DMS53 (cell line): ENCODE measurements around the gene ENSA.
"Not testable (repeated sequence)": the region's sequence is repeated elsewhere in the genome, so short reads cannot be mapped to it uniquely, and the experiment has no call there.

Experiments used
- DNase-seq: peaks from one replicate; lab custom pipeline; 2025; lab: John Stamatoyannopoulos, UW

Gene ENSA

DNA sequence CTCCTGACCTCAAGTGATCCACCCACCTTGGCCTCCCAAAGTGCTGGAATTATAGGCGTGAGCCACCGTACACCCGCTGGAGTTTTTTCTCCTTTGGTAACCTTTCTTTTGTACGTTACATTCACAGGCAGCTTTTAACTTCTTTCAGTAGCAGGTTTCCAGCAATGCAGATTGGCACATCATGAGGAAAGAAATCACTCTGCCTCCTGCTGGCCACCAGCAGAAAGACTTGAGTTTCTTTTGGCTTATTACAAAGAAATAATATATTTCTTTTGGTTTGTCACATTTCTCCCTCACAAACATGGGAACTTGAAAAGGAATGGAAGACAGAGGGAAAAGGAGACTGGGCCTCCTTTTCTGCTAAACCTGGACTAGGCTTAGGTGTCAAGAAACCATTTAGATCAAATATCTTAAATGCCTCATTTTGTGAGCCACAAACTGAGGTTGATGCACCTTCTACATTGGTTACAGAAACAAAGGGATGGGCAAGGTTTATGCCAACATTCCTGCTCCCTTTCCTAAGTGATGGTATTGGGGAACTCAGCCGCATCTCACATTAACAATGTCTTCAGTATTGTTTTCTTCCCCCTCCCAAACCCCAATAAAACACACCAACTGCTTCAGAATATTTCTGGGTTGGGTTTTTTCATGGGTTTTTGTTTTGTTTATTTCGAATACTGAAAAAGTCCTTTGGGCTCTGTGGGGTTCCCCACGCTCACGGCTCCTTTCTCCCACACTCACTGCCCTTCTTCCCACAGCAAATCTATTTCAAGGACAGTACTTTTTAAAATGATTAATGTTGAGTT lies 7.7 kb downstream of the ENSA start:
- peak; percentile 70 for DNase-seq

DNA sequence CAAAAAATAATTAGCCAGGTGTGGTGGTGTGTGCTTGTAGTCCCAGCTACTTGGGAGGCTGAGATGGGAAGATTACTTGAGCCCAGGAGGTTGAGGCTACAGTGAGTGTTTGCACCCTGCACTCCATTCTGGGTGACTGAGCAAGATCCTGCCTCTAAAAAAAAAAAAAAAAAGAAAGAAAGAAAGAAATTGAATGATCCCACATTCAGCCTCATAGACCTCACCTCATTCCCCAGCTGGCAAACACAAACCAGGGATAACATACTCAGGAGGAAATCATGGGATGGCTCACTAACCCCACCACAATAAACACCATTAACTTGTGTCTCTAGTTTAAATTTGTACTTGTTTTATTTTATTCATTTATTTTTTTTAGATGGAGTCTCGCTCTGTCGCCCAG lies 8.5 kb downstream of the ENSA start:
- DNase-seq = no peak

DNA sequence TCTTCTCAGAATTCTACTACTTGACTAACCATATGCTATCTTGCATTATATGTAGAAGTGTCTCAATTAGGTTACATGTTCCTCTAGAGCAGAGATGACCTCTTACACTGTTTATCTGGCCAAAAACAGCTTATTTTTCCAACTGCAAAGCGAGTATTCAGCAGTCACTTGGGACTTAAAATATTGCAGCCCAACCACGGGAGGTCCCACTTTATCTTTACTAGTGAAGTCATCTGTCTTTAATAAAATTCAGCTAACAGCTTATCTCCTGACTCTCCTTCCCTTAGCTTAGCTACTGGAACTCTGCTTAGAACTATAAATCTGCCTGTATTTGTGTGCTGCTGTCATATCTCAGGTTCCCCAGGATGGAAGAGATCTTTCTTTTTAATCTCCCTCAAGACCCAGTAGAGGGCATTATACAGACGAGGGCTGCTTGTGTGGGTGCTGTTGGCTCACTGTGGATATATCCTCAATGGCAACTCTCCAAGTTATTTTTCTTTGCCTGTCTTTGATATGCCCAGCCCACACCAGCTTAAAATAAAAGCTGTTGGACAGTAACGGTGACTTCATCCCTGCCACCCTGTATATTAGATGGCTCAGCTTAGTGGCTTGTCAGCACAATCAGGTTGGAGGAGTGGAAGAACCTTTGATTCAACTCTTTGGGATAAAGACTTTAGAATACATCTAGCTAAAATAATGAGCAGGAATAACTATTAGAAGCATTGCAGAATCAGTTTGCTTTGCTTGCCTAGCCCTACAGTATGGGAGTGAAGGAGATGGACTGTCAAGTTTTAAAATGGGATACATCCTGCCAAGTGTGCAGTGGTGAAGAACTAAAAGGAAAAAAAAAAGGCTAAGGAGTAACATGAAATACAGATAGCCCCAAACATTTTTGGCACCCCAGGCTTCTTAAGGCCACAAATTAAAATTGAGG lies 9.6 kb downstream of the ENSA start:
- DNase-seq = peak; percentile 32

DNA sequence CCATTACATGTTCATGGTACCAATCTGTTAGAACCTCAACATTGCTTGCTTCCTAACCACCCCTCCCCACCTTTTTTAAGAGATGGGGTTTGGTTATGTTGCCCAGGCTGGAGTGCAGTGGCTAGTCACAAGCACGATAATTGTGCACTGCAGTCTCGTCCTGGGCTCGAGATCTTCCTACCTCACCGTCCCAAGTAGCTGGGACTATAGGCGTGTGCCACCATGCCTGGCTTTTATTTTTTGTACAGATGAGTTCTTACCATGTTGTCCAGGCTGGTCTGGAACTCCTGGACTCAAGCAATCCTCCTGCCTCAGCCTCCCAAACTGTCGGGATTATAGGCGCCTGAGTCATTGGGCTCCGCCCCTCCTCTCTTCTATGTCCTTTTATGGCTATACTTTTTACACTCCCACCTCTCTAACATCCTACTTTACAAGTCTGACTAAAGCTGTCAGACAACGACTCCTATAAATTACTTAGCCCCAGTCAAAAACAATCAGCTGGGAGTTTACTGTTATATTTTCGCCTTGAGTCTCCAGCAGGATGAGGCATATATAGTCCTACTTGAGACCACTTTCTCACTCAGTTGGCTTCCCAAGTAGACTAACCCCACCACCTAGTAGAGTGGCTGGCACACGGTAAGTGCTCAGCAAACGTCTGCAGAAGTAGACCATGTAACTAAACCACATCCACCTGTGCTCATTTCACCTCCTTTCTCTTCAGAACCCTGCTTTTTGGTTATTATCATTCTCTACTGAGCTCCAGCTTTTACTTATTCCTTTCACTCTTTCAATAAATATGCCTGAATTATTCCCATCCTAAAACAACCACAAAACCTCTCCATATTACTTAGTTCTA lies 13.8 kb downstream of the ENSA start:
- DNase-seq = peak; percentile 30

DNA sequence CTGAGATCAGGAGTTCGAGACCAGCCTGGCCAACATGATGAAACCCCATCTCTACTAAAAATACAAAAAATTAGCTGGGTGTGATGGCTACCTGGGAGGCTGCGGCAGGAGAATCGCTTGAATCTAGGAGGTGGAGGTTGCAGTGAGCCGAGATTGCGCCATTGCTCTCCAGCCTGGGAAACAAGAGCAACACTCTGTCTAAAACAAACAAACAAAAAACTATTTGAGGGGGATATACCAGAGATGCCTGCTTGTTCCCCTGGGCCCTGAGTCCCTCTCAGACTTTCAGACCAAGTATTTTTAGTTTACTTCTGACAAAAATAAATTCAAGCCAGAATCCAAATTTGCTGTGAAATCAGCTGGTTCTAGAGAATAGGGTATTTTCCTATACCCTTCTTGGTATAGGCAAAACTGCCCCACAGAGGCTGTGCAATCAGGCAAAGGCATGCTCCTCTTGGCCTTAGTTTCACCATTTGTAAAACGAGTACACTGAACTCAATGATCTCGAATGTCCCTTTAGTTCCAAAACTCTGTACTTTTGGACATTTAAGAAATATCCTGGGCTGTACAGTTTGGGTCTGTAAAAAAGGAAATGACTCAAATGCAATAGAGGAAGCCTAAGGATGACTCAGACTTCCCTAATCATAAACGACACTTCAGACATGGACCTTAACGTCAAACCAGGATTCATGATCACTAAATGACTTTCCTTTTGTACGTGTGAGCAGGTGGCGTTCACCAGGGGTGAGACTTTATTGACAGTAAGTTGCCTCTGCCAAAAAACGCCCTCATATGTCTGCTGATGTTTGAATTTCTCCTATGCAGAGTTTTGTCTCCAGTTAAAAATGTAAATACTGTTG lies 16.1 kb downstream of the ENSA start:
- peak; percentile 98 for DNase-seq

DNA sequence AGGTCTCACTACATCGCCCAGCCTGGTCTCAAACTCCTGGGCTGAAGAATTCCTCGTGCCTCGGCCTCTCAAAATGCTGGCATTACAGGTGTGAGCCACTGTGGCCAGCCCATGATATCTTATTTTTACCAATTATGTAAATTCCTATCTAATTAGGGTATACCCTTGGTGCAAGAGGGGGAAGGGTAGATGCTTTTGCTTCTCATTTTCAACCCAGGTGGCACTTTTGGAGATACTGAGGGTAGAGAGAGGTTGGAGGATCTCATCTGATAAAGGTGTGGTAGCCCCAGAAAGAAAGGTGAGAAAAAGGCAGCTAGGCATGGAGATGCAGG lies 17.4 kb downstream of the ENSA start:
- DNase-seq = peak; percentile 49

DNA sequence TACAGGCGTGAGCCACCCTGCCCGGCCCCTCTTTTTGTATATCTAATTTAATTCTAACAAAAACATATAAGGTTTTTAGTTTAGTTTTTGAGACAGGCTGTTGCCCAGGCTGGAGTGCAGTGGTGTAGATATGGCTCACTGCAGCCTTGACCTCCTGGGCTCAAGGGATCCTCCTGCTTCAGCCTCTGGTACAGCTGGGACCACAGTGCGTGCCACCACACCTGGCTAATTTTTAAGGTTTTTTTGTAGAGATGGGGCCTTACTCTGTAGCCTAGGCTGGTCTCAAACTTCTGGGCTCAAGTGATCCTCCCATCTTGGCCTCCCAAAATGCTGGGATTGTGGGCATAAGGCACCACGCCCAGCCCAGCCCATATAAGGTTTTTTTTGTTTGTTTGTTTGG lies 18.8 kb downstream of the ENSA start:
- DNase-seq = no peak

DNA sequence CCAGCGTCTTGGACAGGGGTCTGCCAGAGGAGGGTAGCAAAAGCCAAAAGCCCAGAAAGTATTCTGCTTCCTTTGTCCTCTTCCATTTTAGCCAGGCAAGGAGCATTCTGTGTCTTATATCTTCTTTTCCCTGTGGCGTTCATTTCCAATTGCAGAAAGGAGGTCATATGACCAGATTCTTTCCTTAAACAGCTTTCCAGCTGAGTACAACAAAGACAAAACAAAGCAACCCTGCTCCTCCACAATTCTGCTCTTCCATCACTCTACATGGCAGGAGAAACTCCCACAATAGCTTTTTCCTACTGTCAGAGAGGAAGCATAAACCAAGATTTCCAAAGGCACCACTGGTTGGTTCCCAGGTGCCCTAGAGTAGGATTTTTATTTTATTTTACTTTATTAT lies 19.7 kb downstream of the ENSA start:
- no peak for DNase-seq

DNA sequence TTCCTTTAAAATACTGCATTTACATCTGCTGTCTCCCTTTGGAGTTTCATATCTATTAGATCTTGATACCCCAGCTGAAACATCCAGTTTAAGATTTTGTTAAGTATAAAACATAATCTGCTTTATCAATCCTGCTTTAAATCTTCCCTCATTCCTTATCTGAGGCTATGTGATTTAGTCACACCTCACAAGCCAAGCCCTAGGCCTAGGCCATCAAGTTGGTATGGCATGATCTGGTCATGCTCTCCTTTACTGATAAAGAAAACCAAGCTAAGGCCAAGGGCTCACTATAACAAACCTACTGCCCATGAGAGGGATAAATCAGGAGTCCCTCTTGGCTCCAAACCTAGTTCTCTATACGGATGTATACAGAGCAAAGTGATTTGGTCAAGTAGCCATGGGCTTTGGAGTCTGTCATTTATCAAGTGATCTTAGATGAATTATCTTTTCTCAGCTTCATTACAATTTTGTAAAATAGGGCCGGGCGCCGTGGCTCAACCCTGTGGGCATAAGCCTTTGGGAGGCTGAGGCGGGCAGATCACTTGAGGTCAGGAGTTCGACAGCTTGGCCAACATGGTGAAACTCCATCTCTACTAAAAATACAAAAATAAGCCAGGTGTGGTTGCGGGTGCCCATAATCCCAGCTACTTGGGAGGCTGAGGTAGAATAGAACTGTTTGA lies 22.8 kb downstream of the ENSA start:
- no peak for DNase-seq

DNA sequence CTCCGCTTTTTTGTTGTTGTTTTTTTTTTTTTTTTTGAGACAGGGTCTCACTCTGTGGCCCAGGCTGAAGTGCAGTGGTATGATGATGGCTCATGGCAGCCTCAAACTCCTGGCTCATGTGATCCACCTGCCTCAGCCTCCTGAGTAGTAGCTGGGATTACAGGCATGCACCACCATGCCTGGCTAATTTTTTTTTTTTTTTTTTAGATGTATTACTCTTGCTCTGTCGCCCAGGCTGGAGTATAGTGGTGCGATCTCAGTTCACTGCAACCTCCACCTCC lies 24.0 kb downstream of the ENSA start:
- DNase-seq = not testable (repeated sequence)

DNA sequence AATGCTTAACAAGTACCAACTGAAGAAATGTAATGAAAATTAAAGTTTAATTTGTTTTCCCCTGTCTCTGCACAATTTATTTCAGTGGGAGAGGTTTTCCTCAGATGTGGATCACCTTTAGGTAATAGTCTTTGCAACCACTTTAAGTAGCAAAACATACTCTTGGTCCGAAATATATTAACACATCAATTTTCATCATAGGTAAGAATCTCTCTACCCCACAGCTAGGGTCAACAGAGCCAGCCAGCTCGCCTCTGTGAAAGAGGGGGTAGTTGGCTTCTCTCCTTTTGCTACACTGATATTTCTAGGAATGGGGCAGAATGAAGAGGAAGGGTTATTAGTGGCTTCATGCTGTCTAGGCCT lies 25.2 kb downstream of the ENSA start:
- no peak for DNase-seq

DNA sequence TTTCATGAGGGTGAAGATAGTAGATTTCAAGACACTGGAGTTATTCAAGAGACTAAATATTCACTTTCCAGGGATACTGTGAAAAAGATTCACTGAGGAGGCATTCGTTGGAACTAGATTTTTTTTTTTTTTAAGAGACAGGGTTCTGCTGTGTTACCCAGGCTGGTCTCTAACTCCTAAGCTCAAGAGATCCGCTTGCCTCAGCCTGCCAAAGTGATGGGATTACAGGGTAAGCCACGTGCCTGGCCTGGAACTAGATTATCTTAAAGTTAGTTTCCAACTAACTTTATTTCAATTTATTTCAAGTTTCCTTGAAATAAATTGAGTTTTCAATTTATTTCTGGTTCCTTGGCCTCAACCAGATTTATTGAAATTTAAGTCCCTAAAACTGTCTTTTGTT lies 25.7 kb downstream of the ENSA start:
- no peak for DNase-seq

DNA sequence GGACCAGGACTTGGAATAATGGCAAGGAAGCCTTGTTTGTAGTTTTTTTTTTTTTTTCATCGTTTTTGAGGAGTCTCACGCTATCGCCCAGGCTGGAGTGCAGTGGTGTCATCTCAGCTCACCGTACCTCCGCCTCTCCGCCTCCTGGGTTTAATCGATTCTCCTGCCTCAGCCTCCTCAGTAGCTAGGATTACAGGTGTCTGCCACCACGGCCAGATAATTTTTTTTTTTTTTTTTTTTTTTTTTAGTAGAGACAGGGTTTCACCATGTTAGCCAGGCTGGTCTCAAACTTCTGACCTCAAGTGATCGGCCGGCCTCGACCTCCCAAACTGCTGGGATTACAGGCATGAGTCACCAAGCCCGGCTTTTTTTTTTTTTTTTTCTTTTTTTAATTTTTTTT lies 27.0 kb downstream of the ENSA start:
- not testable (repeated sequence) for DNase-seq

DNA sequence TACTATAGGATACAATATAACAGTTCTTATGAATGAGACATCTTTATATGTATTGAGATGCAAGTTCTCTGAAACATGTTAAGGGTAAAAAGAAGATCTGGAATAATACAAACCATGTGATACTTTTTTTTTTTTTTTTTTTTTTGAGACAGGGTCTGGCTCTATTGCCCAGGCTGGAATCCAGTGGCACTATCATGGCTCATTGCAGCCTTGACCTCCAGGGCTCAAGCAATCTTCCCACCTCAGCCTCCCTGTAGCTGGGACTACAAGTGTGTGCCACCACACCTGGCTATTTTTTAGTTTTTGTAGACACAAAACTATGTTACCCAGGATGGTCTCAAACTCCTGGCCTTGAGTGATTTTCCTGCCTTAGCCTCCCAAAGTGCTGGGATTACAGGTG lies 27.9 kb downstream of the ENSA start:
- DNase-seq = no peak

DNA sequence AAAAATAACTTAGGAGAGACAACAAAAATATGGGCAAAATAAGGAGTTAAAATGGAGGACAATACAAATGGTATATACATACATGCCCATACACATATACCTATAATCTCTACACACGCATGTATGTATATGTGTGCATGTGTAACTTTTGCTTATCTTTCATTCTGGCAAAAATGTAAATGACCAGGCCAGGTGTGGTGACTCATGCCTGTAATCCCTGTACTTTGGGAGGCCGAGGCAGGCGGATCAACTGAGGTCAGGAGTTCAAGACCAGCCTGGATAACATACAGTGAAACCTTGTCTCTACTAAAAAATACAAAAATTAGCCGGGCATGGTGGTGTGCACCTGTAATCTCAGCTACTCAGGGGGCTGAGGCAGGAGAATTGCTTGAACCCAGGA lies 31.1 kb downstream of the ENSA start:
- DNase-seq = not testable (repeated sequence)

DNA sequence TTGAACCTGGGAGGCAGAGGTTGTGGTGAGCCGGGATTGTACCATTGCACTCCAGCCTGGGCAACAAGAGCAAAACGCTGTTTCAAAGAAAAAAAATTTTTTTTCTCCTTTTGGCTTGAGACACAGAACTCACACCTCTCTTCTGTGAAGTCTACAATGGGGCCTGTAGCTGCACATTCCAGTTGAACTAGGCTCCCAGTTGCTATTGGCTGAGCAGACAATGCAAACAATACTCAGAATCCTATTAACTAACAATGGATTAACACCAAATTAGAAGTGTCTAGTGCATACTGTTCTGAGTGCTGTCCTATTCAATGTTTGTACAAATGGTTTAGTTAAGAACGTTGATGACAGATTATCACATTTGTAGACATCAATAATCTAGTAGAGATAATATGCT lies 32.4 kb downstream of the ENSA start:
- no peak for DNase-seq

DNA sequence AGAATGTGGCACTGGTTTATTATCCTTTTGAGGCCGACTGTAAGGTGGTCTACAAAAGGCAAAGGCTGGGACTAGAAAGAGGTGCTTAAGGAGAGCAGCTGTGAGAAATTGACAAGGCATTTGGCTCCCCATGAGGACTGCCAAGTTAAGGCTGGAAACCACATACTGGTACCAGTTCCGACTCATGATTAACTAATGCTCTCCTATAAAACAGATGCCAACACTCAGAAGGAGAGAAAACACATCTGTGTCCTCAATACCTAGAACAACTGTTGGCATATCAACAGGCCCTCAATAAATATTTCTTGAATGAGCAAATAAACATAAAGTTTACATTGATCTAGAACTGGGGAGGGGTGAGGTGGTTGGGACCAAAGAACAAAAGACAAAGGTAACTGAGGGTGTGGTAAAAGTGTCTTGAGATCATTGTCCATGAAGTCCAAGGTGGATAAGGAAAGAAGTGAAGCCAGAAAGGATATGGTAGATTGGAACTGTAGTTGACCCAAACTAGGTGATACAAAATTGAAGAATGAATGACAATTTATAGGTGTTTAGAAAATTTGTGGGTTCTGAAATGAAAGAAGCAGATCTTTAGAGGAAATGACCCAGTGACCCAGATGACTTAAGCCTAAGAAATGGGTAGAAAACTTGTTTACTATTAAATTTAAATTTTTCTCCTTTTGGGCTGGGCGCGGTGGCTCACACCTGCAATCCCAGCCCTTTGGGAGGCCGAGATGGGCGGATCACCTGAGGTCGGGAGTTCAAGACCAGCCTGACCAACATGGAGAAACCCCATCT lies 33.1 kb downstream of the ENSA start:
- DNase-seq = no peak

DNA sequence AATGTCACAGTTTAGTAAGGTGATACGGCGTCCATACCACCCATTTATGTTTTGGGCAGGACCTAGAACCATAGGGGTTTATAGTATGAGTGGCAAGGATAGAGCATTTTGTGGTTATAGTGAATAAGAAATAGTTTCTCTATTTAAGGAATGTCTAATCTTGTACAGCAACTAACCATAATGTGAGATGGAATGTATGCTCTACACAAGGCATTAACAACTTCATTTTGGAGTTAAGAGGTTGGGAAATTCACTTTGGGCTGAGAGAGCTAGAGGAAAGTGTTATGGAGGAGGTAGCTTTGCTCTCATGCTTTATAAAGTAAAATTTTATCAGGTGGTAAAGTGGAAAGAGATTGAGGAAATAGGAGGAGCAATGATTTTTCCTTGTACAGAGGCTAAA lies 47.0 kb downstream of the ENSA start:
- no peak for DNase-seq

DNA sequence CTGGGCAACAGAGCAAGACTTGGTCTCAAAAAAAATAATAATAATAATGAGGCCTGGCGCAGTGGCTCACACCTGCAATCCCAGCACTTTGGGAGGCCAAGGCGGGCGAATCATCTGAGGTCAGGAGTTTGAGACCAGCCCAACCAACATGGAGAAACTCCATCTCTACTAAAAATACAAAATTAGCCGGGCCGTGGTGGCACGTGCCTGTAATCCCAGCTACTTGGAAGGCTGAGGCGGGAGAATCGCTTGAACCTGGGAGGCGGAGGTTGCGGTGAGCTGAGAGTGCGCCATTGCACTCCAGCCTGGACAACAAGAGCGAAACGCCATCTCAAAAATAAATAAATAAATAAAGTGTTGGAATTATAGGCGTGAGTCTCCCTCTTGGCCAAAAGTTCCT lies 47.5 kb downstream of the ENSA start:
- not testable (repeated sequence) for DNase-seq

DNA sequence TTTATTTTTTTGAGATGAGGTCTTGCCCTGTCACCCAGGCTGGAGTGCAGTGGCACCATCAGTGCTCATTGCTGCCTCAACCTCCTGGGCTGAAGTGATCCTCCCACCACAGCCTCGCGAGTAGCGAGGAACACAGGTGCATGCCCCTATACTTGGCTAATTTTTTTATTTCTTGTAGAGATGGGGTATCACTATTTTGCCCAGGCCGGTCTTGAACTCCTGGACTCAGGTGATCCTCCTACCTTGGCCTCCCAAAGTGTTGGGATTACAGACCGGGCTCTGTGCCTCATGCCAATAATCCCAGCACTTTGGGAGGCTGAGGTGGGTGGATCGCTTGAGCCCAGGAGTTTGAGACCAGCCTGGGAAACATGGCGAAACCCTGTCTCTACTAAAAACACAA lies 48.0 kb downstream of the ENSA start:
- DNase-seq = not testable (repeated sequence)
